OCI-LY7 (cell line): ENCODE data around the gene CACNG5. TPM values are rescaled to one million over a fixed set of nuclear protein-coding genes. Genes with fewer than 3 reads are reported as not detected.
"Not testable (repeated sequence)": the region's sequence is repeated elsewhere in the genome, so short reads cannot be mapped to it uniquely, and the experiment has no call there.

Experiments
- BruUV-seq: library from RNA; stranded (reverse); fragments of 400-500 nt; replicated peaks from 2 replicates; lab custom pipeline; 2021; lab: Mats Ljungman, UMichigan
- CTCF ChIA-PET: fragments of 300-600 bp; sonication (Branson Sonifier 250); formaldehyde crosslinking; loops from one replicate; lab custom pipeline; 2022; ENCODE audit warnings: antibody characterized with exemption; ENCODE audit not compliant: unreplicated experiment; lab: Charles Lee
- POLR2A ChIA-PET: fragments of 300-600 bp; sonication (Branson Sonifier 250); formaldehyde crosslinking; loops from one replicate; lab custom pipeline; 2022; ENCODE audit warnings: antibody characterized with exemption; lab: Charles Lee
- DNase-seq: peaks from one replicate; pipeline ENCODE4 v3.0.0-alpha.2; 2015; ENCODE audit warnings: low spot score
- H2AFZ ChIP-seq: fragments of 200-600 bp; sonication (generic), shearing (Covaris generic); 2 replicates; pipeline ENCODE4 v1.6.1; 2014; ENCODE audit warnings: mild to moderate bottlenecking, antibody characterized with exemption, low read length, moderate library complexity
- H3K27ac ChIP-seq: fragments of 200-600 bp; sonication (generic); 2 replicates; pipeline ENCODE4 v1.5.1; 2014; ENCODE audit warnings: mixed run types, low read depth, mild to moderate bottlenecking, moderate library complexity, low read length, inconsistent platforms; ENCODE audit not compliant: poor library complexity, severe bottlenecking
- H3K36me3 ChIP-seq: fragments of 200-600 bp; sonication (generic); 2 replicates; pipeline ENCODE4 v1.6.1; 2014; ENCODE audit warnings: mild to moderate bottlenecking, antibody characterized with exemption, low read length, moderate library complexity, mixed read lengths; ENCODE audit not compliant: insufficient read depth
- H3K4me1 ChIP-seq: fragments of 200-600 bp; sonication (generic); 2 replicates; pipeline ENCODE4 v1.5.1; 2014; ENCODE audit warnings: mild to moderate bottlenecking, low read length; ENCODE audit not compliant: insufficient read depth, poor library complexity, severe bottlenecking
- H3K4me2 ChIP-seq: fragments of 200-600 bp; sonication (generic); 2 replicates; pipeline ENCODE4 v1.6.1; 2014; ENCODE audit warnings: mild to moderate bottlenecking, low read length
- H3K4me3 ChIP-seq: fragments of 200-600 bp; sonication (generic); 2 replicates; pipeline ENCODE4 v1.5.1; 2014; ENCODE audit warnings: mild to moderate bottlenecking, low read depth, low read length; ENCODE audit not compliant: poor library complexity, severe bottlenecking
- H3K79me2 ChIP-seq: fragments of 200-600 bp; sonication (generic); 2 replicates; pipeline ENCODE4 v1.6.1; 2016; ENCODE audit warnings: low read depth, mild to moderate bottlenecking, low read length, moderate library complexity, mixed read lengths; ENCODE audit not compliant: insufficient read depth
- H3K9me2 ChIP-seq: fragments of 200-600 bp; sonication (generic); 2 replicates; pipeline ENCODE4 v1.6.1; 2016; ENCODE audit warnings: mild to moderate bottlenecking, low read length, mixed read lengths; ENCODE audit not compliant: insufficient read depth
- H3K9me3 ChIP-seq: fragments of 200-600 bp; sonication (generic); 2 replicates; pipeline ENCODE4 v1.6.1; 2014; ENCODE audit warnings: mild to moderate bottlenecking, mixed run types, low read length, mixed read lengths
- H4K20me1 ChIP-seq: fragments of 200-600 bp; sonication (generic); 2 replicates; pipeline ENCODE4 v1.6.1; 2014; ENCODE audit warnings: mild to moderate bottlenecking, antibody characterized with exemption, low read length, moderate library complexity, mixed read lengths; ENCODE audit not compliant: insufficient read depth
- EZH2phosphoT487 ChIP-seq: fragments of 200-600 bp; sonication (generic); IDR thresholded peaks from 2 replicates; pipeline ENCODE4 v1.6.1; 2018; ENCODE audit warnings: low read depth, borderline replicate concordance, mild to moderate bottlenecking, mixed run types, antibody characterized with exemption, low read length, moderate library complexity, mixed read lengths
- intact Hi-C: fragments of 100-400 bp; cut with micrococcal nuclease; formaldehyde crosslinking; loops from one replicate; pipeline ENCODE4 v1.10.0; 2022; ENCODE audit not compliant: unreplicated experiment
- total RNA-seq, 2 experiments: library from RNA; depleted of rRNA in 1 of 2; stranded (reverse); fragments of >200 nt in 1 of 2; shearing (Covaris generic) in 1 of 2; gene quantifications; 2 replicates each; pipeline ENCODE4 v1.2.3, GENCODE V29; 2014 to 2022
- TF ChIP-seq, protein P1 (sequence below): fragments of 200-600 bp; sonication (generic); conservative IDR thresholded peaks from 2 replicates; pipeline ENCODE4 v1.5.1; 2014; ENCODE audit warnings: mild to moderate bottlenecking, antibody characterized with exemption, low read length, moderate library complexity, mixed read lengths

CACNG5 gene
- total RNA-seq, 2 experiments from 2014 or later, result not detected

DNA sequence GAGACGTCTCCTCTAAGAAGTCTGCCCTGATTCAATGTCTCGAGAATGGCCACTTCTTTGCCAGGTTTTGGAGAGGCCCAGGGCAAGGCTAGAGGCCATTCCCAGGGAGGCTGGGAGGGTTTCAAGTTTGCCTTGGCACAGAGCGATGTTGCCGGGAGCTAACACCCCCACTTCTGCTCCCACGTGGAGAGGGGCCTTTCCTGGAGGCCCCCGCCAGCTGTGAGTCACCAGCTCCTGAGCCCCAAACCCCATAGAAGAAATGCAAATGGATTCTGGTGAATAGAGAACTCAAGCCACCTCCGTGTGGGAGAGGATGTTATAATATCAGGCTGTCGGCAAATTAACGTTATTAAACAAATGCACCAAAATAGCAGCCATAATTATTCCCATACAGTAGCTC is 62.2 kb downstream of the CACNG5 start:
- Histone ChIP-seq H3K9me2 (no peaks in the 10 kb centered on the region), H3K4me3 (no peak overlapping the region), H2AFZ (no peak overlapping the region), H3K4me1 (no peaks in the 10 kb centered on the region), H3K27ac (no peak overlapping the region), H3K9me3 (no peaks in the 10 kb centered on the region), H3K79me2 (no peaks in the 10 kb centered on the region), H3K36me3 (no peaks in the 10 kb centered on the region), H3K4me2 (no peak overlapping the region), H4K20me1 (no peaks in the 10 kb centered on the region)
- no peak for DNase-seq
- ChIA-PET POLR2A (interaction anchor here (1.1 kb wide), 1 partner anchor 249 kb away, joined by 3 read pairs; no protein-coding TSS in a partner anchor), CTCF (interaction anchor here (0.9 kb wide), 1 partner anchor 169 kb away, joined by 3 read pairs; no protein-coding TSS in a partner anchor)
- TF ChIP-seq EZH2phosphoT487, result no peak
- TF ChIP-seq, protein P1, sequence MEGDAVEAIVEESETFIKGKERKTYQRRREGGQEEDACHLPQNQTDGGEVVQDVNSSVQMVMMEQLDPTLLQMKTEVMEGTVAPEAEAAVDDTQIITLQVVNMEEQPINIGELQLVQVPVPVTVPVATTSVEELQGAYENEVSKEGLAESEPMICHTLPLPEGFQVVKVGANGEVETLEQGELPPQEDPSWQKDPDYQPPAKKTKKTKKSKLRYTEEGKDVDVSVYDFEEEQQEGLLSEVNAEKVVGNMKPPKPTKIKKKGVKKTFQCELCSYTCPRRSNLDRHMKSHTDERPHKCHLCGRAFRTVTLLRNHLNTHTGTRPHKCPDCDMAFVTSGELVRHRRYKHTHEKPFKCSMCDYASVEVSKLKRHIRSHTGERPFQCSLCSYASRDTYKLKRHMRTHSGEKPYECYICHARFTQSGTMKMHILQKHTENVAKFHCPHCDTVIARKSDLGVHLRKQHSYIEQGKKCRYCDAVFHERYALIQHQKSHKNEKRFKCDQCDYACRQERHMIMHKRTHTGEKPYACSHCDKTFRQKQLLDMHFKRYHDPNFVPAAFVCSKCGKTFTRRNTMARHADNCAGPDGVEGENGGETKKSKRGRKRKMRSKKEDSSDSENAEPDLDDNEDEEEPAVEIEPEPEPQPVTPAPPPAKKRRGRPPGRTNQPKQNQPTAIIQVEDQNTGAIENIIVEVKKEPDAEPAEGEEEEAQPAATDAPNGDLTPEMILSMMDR, result no peak
- no TSS peak for BruUV-seq
- intact Hi-C loops, result no loop called here

DNA sequence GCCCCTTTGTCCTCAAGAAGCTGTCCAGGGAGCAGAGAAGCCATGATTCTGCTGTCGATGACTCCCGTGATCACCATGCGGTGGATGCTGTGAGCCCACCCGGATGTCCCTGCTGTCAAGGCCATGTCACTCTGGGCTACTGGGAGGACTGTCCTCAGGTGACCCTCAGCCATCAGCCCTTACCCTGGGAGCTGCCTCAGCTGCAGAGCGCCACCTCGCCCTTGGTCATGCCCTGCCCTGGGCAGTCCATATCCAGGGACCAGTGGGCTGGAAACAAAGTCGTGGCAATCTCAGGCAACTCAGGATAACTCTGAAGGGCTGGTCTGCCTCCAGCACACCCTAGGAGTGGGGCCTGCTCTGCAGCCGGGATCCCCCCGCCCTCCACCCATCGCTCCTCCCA is 63.6 kb downstream of the CACNG5 start:
- Histone ChIP-seq H3K27ac (no peak overlapping the region), H3K4me3 (no peak overlapping the region), H4K20me1 (no peaks in the 10 kb centered on the region), H3K79me2 (no peaks in the 10 kb centered on the region), H3K4me1 (no peaks in the 10 kb centered on the region), H2AFZ (no peak overlapping the region), H3K4me2 (no peak overlapping the region), H3K36me3 (no peaks in the 10 kb centered on the region), H3K9me2 (no peaks in the 10 kb centered on the region), H3K9me3 (no peaks in the 10 kb centered on the region)
- CTCF ChIA-PET, result no interaction called here
- intact Hi-C loops, result no loop called here
- POLR2A ChIA-PET, result no interaction called here
- no TSS peak for BruUV-seq
- no peak for DNase-seq
- TF ChIP-seq, protein P1, result no peak

DNA sequence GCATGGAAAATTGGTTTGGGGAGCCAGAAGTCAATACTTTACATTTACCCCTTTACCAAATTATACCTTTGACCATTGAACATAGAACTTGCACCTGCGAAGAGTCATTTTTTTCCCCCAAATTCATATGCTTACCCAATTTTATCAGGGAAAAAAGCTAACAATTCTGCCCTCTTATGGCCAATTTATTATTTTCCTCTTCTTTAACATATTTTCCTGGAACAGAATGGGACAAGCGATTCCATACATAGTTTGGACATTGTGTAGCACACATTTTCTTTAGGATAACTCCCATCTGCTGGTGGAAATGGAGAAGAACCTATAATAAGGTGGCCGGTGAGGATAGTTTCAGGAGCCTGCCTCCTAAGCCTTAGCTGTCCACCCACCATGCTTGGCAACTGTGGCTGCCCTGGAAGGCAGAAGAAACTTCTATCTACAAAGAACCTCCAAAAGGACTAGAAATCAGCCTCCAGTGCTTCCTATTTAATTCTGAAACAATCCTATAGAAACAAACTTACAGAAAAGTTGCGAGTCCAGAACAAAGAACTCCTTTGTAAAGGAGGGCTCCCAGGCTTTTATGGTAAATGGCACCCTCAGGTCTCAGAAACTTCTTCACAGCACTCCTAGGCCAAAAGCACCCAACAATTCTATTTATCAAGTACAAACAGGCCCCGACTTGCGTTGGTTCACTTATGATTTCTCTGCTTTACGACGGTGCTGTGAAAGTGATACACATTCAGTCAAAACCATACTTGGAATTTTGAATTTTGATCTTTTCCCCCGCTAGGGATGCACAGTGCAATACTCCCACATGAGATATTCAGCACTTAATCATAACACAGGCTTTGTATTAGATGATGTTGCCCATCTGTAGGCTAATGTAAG is 65.5 kb downstream of the CACNG5 start:
- ChIA-PET POLR2A (no interaction called here), CTCF (no interaction called here)
- Histone ChIP-seq H3K9me2 (no peaks in the 10 kb centered on the region), H3K36me3 (no peaks in the 10 kb centered on the region), H3K4me2 (no peak overlapping the region), H4K20me1 (no peaks in the 10 kb centered on the region), H3K79me2 (no peaks in the 10 kb centered on the region), H3K27ac (no peak overlapping the region), H3K4me1 (no peaks in the 10 kb centered on the region), H3K4me3 (no peak overlapping the region), H2AFZ (no peak overlapping the region), H3K9me3 (no peaks in the 10 kb centered on the region)
- TF ChIP-seq, protein P1, result peak; percentile 79
- TF ChIP-seq EZH2phosphoT487, result no peak
- peak; percentile 11 for DNase-seq
- no TSS peak for BruUV-seq
- intact Hi-C loops, result loop anchor here (1.0 to 10.0 kb wide), 2 partner anchors 185 to 336 kb away; no protein-coding TSS in a partner anchor

DNA sequence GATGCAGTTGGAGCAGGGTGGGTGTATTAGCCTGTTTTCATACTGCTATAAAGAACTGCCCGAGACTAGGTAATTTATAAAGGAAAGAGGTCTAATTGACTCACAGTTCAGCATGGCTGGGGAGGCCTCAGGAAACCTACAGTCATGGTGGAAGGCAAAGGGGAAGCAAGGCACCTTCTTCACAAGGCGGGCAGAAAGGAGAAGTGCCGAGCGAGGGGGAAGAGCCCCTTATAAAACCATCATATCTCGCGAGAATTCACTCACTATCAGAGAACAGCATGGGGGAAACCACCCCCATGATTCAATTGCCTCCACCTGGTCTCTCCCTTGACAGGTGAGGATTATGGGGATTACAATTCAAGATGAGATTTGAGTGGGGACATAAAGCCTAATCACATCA is 68.4 kb downstream of the CACNG5 start:
- H3K4me3 ChIP-seq, H3K9me3 ChIP-seq, H3K36me3 ChIP-seq, H4K20me1 ChIP-seq, BruUV-seq, H3K4me2 ChIP-seq, H3K9me2 ChIP-seq, POLR2A ChIA-PET, CTCF ChIA-PET, H3K4me1 ChIP-seq, H3K79me2 ChIP-seq, H3K27ac ChIP-seq: not testable (repeated sequence)
- DNase-seq, result peak; percentile 32
- intact Hi-C loops, result loop anchor here (10.0 kb wide), 1 partner anchor 338 kb away; no protein-coding TSS in a partner anchor
- H2AFZ ChIP-seq, result peak overlapping the region; percentile 32; the same call in 1 of the 2 replicates
